GM21367 (cell line): ENCODE results near the gene ACSS1.
A peak's percentile ranks its signal among the peaks of the same experiment; 100 is the strongest.

Source experiments
- ATAC-seq: cut with Tn5 transposase; IDR thresholded peaks from one replicate; pipeline ENCODE4 v1.9.1; 2021; ENCODE audit not compliant: unreplicated experiment

The ACSS1 gene

GRCh38 chr20:25058051-25058846 is at the start of gene ACSS1:
ACSS1 (minus strand) TSS chr20:25058139; CDS start chr20:25058102, 37 bp downstream.
- peak; percentile 50 for ATAC-seq

DNA sequence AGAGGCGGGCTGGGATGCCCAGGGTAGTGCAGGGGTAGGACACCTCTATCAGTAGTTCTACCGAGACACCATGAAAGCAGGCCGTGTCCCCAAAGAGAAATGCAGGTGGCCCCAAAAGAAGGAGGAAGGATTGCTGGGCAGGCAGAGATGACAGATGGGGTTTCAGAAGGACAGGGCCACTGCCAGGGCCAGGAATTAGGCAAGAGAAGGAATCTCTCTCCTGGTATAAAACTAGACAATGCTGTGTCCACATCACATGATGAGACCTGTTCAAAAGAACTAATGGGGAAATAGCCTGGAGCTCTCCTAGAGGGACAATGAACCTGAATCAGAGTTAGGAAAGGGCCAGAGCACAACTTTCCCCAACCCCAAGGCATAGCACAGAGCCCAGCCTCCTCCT is 45.6 kb upstream of the ACSS1 start:
- no peak for ATAC-seq

GRCh38 chr20:25100914-25101313 is 43.0 kb upstream of the ACSS1 start:
- ATAC-seq: no peak

- no peak for ATAC-seq
These were observed 41.7 kb upstream of the ACSS1 start for GRCh38 chr20:25099601-25100140.

- ATAC-seq: no peak
These were observed 39.6 kb upstream of the ACSS1 start for GRCh38 chr20:25097498-25097897.

DNA sequence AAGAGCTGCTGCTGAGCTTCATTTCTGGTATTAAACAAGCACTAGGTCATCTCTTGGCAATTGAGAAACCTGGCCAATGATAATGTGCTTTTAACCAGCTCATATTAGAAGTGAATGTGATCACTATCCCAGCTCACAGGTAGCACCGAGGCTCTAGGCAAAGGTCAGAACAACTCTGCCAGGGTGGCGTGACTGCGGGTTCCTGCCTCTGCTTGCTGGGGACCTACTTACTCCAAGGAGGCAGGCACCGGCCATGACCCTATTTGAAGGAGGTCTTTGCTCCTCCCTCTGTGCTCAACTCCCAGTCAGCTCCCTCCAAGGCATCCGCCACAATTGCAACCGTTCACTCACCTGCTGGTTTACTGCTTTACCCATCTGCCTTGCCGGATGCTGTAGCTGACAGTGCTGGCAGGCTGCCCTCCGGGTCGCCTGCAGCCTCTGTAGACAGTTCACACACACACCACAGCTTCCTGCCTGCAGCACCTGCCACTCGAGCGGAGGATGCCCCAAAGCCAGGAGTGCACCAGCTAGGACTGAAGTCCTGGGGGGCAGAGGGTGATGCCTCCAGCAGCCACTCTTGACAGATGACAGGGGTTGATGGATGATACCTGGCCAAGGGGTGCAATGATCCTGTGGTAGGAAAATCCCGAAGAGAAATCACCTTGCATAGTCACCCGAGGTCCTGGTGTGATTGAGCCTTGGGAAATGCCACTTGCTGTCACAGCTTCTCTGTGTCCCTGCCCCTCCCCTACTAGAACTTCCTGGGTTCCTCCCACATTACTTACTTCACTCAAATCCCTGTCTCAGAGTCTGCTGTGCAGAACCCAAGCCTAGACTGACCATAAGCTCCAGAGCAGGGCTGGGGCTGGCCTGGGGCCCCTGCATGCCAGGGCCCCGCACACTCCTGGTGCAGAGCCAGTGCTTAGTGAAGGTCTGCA is 32.8 kb upstream of the ACSS1 start:
- ATAC-seq: peak; percentile 61

DNA sequence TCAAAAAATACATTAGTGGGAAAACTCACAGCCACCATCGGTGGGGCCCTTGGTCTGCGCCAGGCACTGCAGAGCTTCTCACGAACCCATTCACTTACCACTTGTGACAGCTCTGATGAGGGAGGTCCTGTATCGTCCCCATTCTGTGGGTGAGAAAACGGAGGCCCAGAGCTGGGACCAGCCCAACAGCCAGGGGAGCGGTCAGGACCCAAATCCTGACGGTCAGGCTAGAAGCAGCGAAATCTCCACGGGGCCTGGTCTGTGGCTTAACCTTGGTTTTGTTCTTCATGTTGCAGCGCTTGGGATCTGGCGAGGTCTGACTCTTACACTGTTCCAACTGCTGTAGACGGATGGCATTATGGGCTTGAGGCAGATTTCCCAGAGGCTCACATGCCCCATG is 31.7 kb upstream of the ACSS1 start:
- no peak for ATAC-seq

GRCh38 chr20:25089096-25089495 is 31.2 kb upstream of the ACSS1 start:
- no peak for ATAC-seq

DNA sequence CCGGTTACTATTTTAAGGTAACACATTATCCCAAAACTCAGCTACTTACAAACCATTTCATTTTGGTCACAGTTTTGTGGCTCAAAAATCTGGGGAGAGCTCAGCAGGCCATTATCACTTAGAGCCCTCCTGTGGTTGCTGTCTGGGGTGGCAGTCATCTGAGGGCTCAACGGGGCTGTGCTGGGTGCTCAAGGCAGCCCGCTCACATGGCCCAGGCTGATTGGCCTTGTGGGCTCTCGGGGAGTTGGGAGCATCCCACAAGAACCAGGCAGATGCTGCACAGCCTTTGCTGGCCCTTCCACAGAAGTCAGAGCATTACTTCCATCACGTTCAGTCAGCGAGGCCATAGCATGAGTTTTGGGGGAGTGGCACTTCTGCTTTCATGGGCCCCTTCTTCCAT is 30.3 kb upstream of the ACSS1 start:
- no peak for ATAC-seq

DNA sequence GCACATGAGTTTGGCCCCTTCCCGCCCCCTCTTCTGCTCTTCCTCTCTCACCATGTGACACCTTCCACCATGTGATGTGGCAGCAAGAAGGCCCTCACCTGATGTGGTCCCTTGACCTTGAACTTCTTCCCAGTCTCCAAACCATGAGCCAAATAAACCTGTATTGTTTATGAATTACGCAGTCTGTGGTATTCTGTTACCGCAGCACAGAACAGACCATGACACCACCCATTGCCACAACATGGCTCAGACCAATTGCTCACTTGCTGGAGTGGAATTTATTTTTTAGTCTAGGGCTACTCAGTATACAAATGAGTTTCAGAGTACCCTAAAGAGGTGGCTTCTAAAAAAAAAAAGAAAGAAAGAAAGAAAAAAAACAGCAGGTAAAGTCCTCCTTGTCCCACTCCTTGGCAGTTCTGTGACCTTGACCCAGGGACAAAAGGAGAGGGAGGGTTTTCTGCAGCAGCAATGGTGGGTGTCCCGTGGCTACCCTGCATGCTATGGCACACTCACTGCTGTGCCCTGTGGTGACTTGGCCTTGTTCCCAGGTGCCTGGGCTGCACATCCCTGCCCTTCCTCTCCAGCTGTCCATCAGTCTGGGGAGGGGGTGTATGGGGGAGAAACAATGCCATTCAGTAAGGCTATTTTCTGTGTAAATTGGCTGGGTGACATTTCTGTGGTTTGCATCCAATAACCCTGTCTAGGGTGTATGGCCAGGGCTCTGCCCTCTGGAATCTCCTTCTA is 29.4 kb upstream of the ACSS1 start:
- ATAC-seq: no peak

- no peak for ATAC-seq
These were observed 28.0 kb upstream of the ACSS1 start for GRCh38 chr20:25085756-25086495.

DNA sequence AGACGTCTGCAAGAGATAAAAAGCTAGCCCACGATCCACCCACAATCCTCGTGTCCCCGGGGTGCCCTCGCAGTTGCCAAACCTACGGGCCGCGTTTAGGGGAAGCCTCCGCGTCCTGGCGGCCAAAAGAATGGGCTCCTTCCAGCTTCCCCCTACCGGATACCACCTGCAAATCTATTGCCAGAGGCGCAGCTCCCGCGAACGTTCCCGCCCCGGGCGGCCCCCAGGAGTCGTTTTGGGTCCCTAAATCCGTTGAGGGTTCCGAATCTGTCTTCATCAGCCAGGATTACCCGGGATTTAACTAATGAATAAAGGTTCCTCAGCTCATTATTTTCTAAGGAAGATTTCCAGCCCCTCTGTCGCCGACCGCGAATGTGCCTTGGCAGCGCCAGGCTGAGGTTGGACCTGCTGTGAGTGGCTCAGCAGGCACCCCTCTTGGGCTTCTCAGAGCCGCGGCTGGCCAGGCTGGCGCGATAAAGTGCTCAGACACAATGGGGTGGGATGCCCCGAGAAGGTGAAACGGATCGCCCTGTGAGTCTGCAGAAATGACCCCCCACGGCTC is 26.8 kb upstream of the ACSS1 start:
- no peak for ATAC-seq

DNA sequence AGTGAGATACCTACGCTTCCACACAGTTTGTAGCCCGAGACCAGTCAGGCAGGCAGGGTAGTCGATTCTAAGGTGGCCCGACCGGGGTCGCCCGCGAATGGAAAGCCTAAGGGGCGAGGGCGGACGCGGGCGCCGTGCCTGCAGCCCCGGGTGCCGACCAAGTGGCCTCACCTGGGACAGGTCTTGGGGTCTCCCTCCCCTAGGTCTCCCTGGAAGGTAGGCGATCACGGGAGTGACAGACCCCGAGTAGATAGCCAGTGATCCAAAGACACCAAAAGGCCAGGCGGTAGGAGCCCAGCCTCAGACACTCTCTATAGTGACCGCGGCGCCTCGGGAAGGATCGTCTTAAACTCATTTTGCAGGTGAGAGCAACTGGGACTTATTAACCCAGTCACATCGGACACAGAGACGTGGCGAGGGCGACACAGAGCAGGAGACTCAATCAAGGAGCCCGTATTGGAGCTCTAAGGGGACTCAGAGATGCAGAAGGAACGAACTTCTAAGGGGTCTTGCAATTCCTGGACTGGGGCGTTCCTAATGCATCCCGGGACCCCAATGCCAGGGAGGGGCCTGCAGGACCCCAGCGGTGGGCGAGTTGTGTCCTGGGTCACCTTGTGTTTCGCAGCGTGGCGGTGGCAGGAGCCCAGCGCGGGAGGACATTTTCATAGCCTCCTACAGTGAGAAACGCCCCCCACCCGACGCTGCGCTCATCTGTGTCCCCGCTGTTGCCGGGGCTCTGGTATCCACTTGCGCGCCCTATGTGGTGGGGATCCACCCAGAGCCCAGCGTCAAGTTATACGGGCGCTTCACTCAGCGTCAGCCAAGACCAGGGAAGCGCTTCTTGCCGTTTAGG is 26.1 kb upstream of the ACSS1 start:
- ATAC-seq: no peak

DNA sequence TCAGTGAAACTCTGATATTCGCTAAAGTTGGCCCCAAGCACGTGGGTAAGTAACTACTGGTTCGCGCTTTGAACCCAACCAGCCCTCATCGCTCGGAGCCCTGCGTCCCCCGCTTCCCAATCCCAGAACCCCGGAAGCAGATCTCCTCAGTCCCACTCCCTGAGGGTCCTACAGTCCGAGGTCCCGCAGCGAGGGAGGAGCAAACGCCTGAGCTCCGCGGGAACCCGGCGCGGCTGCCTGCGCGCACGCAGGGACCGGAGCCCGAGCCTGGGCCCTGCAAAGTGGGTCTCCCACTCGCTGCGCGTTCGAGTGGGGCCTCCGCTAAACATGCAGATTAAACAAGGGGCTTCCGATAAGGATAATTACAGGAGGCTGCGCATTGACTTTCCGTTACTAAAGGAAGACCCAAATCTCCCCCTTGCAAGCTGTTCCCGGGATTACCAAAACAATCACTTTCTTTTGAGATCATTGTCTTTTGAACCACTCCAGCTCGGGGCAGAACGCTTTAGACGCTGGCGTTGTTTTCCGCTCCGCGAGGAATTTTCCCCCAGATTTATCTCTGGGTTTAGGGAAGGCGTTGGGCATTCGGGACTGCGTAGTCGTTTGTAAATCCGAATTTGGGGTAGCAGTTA is 25.3 kb upstream of the ACSS1 start:
- no peak for ATAC-seq

GRCh38 chr20:25082498-25082873 is 24.5 kb upstream of the ACSS1 start:
- no peak for ATAC-seq

GRCh38 chr20:25081730-25082497 is 24.0 kb upstream of the ACSS1 start, which contains the start of gene VSX1:
VSX1 (minus strand) TSS chr20:25082141; CDS start chr20:25082096, 45 bp downstream.
- ATAC-seq: no peak

DNA sequence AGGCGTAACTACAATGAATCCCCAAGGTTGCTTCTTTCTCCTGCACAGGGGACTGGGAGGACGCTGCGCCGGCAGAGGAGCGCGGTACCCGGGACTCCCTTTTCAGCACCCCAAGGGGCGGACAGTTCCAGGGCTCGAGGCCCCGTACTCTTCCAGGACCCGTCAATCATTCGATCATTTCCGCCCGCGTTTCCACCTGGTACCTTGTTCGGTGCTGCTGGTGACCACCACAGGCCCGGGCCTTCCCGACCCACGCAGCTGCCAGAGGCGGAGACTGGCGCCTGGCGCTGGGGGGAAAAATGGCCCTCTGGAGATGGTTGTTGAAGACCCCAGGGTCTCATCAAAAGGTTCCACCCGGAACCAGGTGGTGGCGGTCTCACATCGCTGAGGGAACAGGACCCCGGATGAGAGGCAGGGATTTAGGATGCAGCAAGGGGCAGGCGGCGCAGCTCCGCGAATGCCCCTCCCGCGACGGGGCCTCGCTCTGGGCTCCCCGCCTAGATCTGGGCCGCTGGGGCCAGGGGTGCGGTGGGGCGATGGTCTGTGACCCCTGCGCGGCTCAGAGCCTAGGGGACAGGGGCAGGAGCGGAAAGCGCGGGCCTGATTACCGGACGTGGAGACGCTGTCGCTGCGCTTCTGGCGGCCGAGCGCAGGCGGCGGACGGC is 23.3 kb upstream of the ACSS1 start:
- ATAC-seq: no peak
